ENCODE data around the gene UGT3A1.

GRCh38 chr5:35919191-35919590, 72.0 kb downstream of the UGT3A1 start:
- TF ChIP-seq POLR2A (IDR thresholded peaks at IDR 0.05; ENCODE audit: low read length) (no peak), GATA1 (IDR thresholded peaks at IDR 0.05; ENCODE audit: low read depth, low read length) (no peak)
